GM23248 (cell line): Measurements from ENCODE around the gene PRKAR2A. TPM values are rescaled to one million over a fixed set of nuclear protein-coding genes. Genes with fewer than 3 reads are reported as not detected.

Source experiments
- DNase-seq: peaks from one replicate; pipeline ENCODE4 v3.0.0-alpha.2; 2015
- H2AFZ ChIP-seq: fragments of 200-600 bp; sonication (generic); 2 replicates; pipeline ENCODE4 v1.6.1; 2016; ENCODE audit warnings: antibody characterized with exemption
- H3F3A ChIP-seq: fragments of 200-600 bp; sonication (generic); 2 replicates; pipeline ENCODE4 v1.6.1; 2016; ENCODE audit warnings: mild to moderate bottlenecking, antibody characterized with exemption, mixed run types; ENCODE audit not compliant: insufficient read depth
- H3K27ac ChIP-seq: fragments of 200-600 bp; sonication (generic); 2 replicates; pipeline ENCODE4 v1.5.1; 2016; ENCODE audit warnings: mild to moderate bottlenecking
- H3K27me3 ChIP-seq: fragments of 200-600 bp; sonication (generic); replicated peaks from 2 replicates; pipeline ENCODE4 v1.6.1; 2016; ENCODE audit warnings: mild to moderate bottlenecking; ENCODE audit not compliant: insufficient read depth
- H3K36me3 ChIP-seq: fragments of 200-600 bp; sonication (generic); 2 replicates; pipeline ENCODE4 v1.6.1; 2016; ENCODE audit warnings: low read depth, mild to moderate bottlenecking
- H3K4me1 ChIP-seq: fragments of 200-600 bp; sonication (generic); 2 replicates; pipeline ENCODE4 v1.6.1; 2016; ENCODE audit warnings: mild to moderate bottlenecking; ENCODE audit not compliant: insufficient read depth
- H3K4me2 ChIP-seq: fragments of 200-600 bp; sonication (generic); one replicate; pipeline ENCODE4 v1.6.1; 2016; ENCODE audit warnings: mild to moderate bottlenecking; ENCODE audit not compliant: unreplicated experiment
- H3K4me3 ChIP-seq: fragments of 200-600 bp; sonication (generic); 2 replicates; pipeline ENCODE4 v1.5.1; 2016; ENCODE audit warnings: mild to moderate bottlenecking
- H3K79me2 ChIP-seq: fragments of 200-600 bp; sonication (generic); 2 replicates; pipeline ENCODE4 v1.6.1; 2016; ENCODE audit warnings: mild to moderate bottlenecking; ENCODE audit not compliant: insufficient read depth
- H3K9ac ChIP-seq: fragments of 200-600 bp; sonication (generic); 2 replicates; pipeline ENCODE4 v1.6.1; 2016; ENCODE audit warnings: mild to moderate bottlenecking
- H3K9me2 ChIP-seq: fragments of 200-600 bp; sonication (generic); 2 replicates; pipeline ENCODE4 v1.6.1; 2016; ENCODE audit warnings: mixed run types, mild to moderate bottlenecking, moderate library complexity; ENCODE audit not compliant: insufficient read depth
- H3K9me3 ChIP-seq: fragments of 200-600 bp; sonication (generic); one replicate; pipeline ENCODE4 v1.6.1; 2017; ENCODE audit warnings: low read depth
- H4K20me1 ChIP-seq: fragments of 200-600 bp; sonication (generic); 2 replicates; pipeline ENCODE4 v1.6.0; 2016; ENCODE audit not compliant: insufficient read depth
- EZH2 ChIP-seq: fragments of 200-600 bp; sonication (generic); IDR thresholded peaks from 2 replicates; pipeline ENCODE4 v1.6.1; 2018; ENCODE audit warnings: antibody characterized with exemption, mild to moderate bottlenecking; ENCODE audit not compliant: insufficient read depth, poor library complexity, severe bottlenecking
- EZH2phosphoT487 ChIP-seq: fragments of 200-600 bp; sonication (generic); IDR thresholded peaks from 2 replicates; pipeline ENCODE4 v1.6.1; 2018; ENCODE audit warnings: antibody characterized with exemption, moderate library complexity, mild to moderate bottlenecking, low read depth; ENCODE audit not compliant: insufficient read depth
- WGBS, 2 experiments: methylation state at CpG; one replicate each; pipeline ENCODE4 v1.1.6; 2015 to 2017; ENCODE audit warnings: low lambda C conversion rate in 2 of 2, low coverage in 1 of 2; ENCODE audit errors: missing lambda C conversion rate in 2 of 2; 5-methylcytosine and 5-hydroxymethylcytosine counted together
- in situ Hi-C: fragments of 300-500 bp; cut with MboI; formaldehyde crosslinking; loops from 2 replicates; pipeline ENCODE4 v1.15.0; 2020
- polyA plus RNA-seq: library from polyadenylated mRNA; unstranded; fragments of >200 nt; fragmentation: Nextera tagmentation; extraction: Ambion mirVana; gene quantifications from 2 replicates; pipeline ENCODE4 v1.2.1, GENCODE V29; 2016
- total RNA-seq: library from RNA; depleted of rRNA; stranded (reverse); fragments of >200 nt; shearing (Covaris generic); gene quantifications from 2 replicates; pipeline ENCODE4 v1.2.3, GENCODE V29; 2014

Gene PRKAR2A
- total and polyA plus RNA-seq, 2 experiments from 2014 or later = 11.8 to 26.8 TPM

GRCh38 chr3:48759071-48759470, 88.6 kb downstream of the PRKAR2A start:
- Histone ChIP-seq H4K20me1 (no peaks in the 10 kb centered on the region), H3K27ac (no peak overlapping the region), H3K4me2 (no peak overlapping the region), H3K4me1 (no peaks in the 10 kb centered on the region), H3K27me3 (no peaks in the 10 kb centered on the region), H3K9me2 (no peaks in the 10 kb centered on the region), H3K9me3 (no peaks in the 10 kb centered on the region), H2AFZ (no peak overlapping the region), H3F3A (no peaks in the 10 kb centered on the region), H3K79me2 (no peaks in the 10 kb centered on the region), H3K36me3 (peaks cover 3% of the 10 kb centered on the region), H3K9ac (no peak overlapping the region), H3K4me3 (no peak overlapping the region)
- TF ChIP-seq EZH2 = no peak
- TF ChIP-seq EZH2phosphoT487 = no peak
- WGBS, 2 experiments = 98 to 100% methylated on average over 4 of the region's 4 CpGs
- in situ Hi-C loops = no loop called here
- no peak for DNase-seq

- H3K4me1 ChIP-seq = no peaks in the 10 kb centered on the region
- H3K4me2 ChIP-seq = no peak overlapping the region
- H3K27me3 ChIP-seq = no peaks in the 10 kb centered on the region
- H3F3A ChIP-seq = no peaks in the 10 kb centered on the region
- H3K9me2 ChIP-seq = no peaks in the 10 kb centered on the region
- WGBS, 2 experiments = 95 to 97% methylated on average over 5 of the region's 5 CpGs
- TF ChIP-seq EZH2 (no peak), EZH2phosphoT487 (no peak)
- H3K9ac ChIP-seq = no peak overlapping the region
- in situ Hi-C loops = no loop called here
- no peaks in the 10 kb centered on the region for H3K79me2 ChIP-seq
- H4K20me1 ChIP-seq = no peaks in the 10 kb centered on the region
- no peak overlapping the region for H2AFZ ChIP-seq
- H3K27ac ChIP-seq = no peak overlapping the region
- no peak for DNase-seq
- H3K9me3 ChIP-seq = no peaks in the 10 kb centered on the region
- no peak overlapping the region for H3K4me3 ChIP-seq
- no peaks in the 10 kb centered on the region; the same call in none of the 2 replicates for H3K36me3 ChIP-seq
Measured at GRCh38 chr3:48756640-48757039, 91.0 kb downstream of the PRKAR2A start.

GRCh38 chr3:48750856-48751255, 96.8 kb downstream of the PRKAR2A start:
- Histone ChIP-seq H3F3A (no peaks in the 10 kb centered on the region), H3K9me3 (no peaks in the 10 kb centered on the region), H3K9ac (no peak overlapping the region), H3K4me3 (no peak overlapping the region), H3K36me3 (peaks cover 3% of the 10 kb centered on the region), H4K20me1 (no peaks in the 10 kb centered on the region; the same call in 1 of the 2 replicates), H3K27me3 (no peaks in the 10 kb centered on the region), H3K4me2 (no peak overlapping the region), H3K9me2 (no peaks in the 10 kb centered on the region), H3K79me2 (no peaks in the 10 kb centered on the region), H3K27ac (no peak overlapping the region), H3K4me1 (no peaks in the 10 kb centered on the region), H2AFZ (no peak overlapping the region)
- in situ Hi-C loops = no loop called here
- DNase-seq = no peak
- TF ChIP-seq EZH2 = no peak
- no peak for TF ChIP-seq EZH2phosphoT487
- WGBS, 2 experiments = 86 to 100% methylated on average over 1 of the region's 1 CpG

- no peak for DNase-seq
- Histone ChIP-seq H3K36me3 (peaks cover 6% of the 10 kb centered on the region; the same call in 1 of the 2 replicates), H3K27ac (no peak overlapping the region), H2AFZ (no peak overlapping the region), H3K9me2 (no peaks in the 10 kb centered on the region), H3K4me3 (no peak overlapping the region), H3F3A (no peaks in the 10 kb centered on the region), H3K79me2 (no peaks in the 10 kb centered on the region), H3K27me3 (no peaks in the 10 kb centered on the region), H4K20me1 (no peaks in the 10 kb centered on the region; the same call in 1 of the 2 replicates), H3K4me2 (no peak overlapping the region), H3K4me1 (no peaks in the 10 kb centered on the region), H3K9ac (no peak overlapping the region), H3K9me3 (no peaks in the 10 kb centered on the region)
- 94 to 98% methylated on average over 3 of the region's 3 CpGs for WGBS, 2 experiments
- TF ChIP-seq EZH2 = no peak
- TF ChIP-seq EZH2phosphoT487 = no peak
- in situ Hi-C loops = no loop called here
Measured at GRCh38 chr3:48748754-48749153, 98.9 kb downstream of the PRKAR2A start.

- Histone ChIP-seq H3K4me1 (no peaks in the 10 kb centered on the region), H4K20me1 (no peaks in the 10 kb centered on the region; the same call in 1 of the 2 replicates), H3K4me3 (no peak overlapping the region), H3K4me2 (no peak overlapping the region), H3K79me2 (no peaks in the 10 kb centered on the region), H3K27ac (no peak overlapping the region), H3K9me3 (no peaks in the 10 kb centered on the region), H3F3A (no peaks in the 10 kb centered on the region), H3K36me3 (peaks cover 6% of the 10 kb centered on the region; the same call in 1 of the 2 replicates), H3K27me3 (no peaks in the 10 kb centered on the region), H3K9ac (no peak overlapping the region), H3K9me2 (no peaks in the 10 kb centered on the region), H2AFZ (no peak overlapping the region)
- 73 to 79% methylated on average over 4 of the region's 4 CpGs for WGBS, 2 experiments
- in situ Hi-C loops = no loop called here
- TF ChIP-seq EZH2 (no peak), EZH2phosphoT487 (no peak)
- no peak for DNase-seq
Measured at GRCh38 chr3:48747706-48748105, 100.0 kb downstream of the PRKAR2A start.
